HCT116 (cell line): ENCODE results near the gene PRRG1.

Source experiments
- CEBPB ChIP-seq: IDR thresholded peaks from 2 replicates; pipeline ENCODE4 v1.6.1; 2012; ENCODE audit warnings: low read depth
- EZH2 ChIP-seq: fragments of 200-600 bp; sonication (generic); IDR thresholded peaks from 2 replicates; pipeline ENCODE4 v1.6.1; 2017; ENCODE audit warnings: antibody characterized with exemption, mixed run types
- TF ChIP-seq, protein P1 (sequence below), 3 experiments: fragments of 200-600 bp in 1 of 3; sonication (generic) in 1 of 3; IDR thresholded peaks in 2 of 3; conservative IDR thresholded peaks in 1 of 3; 2 replicates each; pipeline ENCODE4 v1.5.1; 2012 to 2017; ENCODE audit warnings: low read depth in 2 of 3, low read length in 2 of 3, antibody characterized with exemption in 1 of 3, borderline replicate concordance in 1 of 3, control low read depth in 1 of 3, mild to moderate bottlenecking in 1 of 3, mixed read lengths in 1 of 3, mixed run types in 1 of 3, moderate library complexity in 1 of 3; ENCODE audit not compliant: insufficient read depth in 1 of 3

DNA sequence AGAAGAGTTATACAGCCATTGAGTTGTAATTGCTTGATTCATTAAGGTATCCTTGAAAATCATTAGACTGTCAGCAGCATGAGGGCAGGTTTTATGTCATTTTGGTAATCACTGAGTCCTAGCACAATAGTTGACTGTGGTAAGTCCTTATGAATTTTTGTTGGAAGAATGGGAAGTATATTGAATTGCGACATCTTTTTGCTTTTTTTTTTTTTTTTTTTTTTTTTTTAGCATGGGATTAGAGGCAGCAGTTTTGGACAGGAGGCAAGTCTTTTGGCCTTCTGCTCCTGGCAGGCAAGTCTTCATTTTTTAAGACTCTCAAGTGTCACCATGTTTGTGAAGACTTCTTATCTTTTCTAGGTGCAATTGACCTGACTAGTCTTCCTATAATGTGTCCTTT is 29.7 kb downstream of the PRRG1 start:
- TF ChIP-seq, protein P1, sequence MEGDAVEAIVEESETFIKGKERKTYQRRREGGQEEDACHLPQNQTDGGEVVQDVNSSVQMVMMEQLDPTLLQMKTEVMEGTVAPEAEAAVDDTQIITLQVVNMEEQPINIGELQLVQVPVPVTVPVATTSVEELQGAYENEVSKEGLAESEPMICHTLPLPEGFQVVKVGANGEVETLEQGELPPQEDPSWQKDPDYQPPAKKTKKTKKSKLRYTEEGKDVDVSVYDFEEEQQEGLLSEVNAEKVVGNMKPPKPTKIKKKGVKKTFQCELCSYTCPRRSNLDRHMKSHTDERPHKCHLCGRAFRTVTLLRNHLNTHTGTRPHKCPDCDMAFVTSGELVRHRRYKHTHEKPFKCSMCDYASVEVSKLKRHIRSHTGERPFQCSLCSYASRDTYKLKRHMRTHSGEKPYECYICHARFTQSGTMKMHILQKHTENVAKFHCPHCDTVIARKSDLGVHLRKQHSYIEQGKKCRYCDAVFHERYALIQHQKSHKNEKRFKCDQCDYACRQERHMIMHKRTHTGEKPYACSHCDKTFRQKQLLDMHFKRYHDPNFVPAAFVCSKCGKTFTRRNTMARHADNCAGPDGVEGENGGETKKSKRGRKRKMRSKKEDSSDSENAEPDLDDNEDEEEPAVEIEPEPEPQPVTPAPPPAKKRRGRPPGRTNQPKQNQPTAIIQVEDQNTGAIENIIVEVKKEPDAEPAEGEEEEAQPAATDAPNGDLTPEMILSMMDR (IDR thresholded peaks at IDR 0.05 in 2 of 3, conservative IDR thresholded peaks at IDR 0.05 in 1 of 3; ENCODE audit: borderline replicate concordance in 1 of 3, insufficient read depth in 1 of 3, low read depth in 2 of 3, low read length in 2 of 3): no peak
- TF ChIP-seq EZH2 (no peak), CEBPB (no peak)
